ENCODE data around the gene MRPL58.

DNA sequence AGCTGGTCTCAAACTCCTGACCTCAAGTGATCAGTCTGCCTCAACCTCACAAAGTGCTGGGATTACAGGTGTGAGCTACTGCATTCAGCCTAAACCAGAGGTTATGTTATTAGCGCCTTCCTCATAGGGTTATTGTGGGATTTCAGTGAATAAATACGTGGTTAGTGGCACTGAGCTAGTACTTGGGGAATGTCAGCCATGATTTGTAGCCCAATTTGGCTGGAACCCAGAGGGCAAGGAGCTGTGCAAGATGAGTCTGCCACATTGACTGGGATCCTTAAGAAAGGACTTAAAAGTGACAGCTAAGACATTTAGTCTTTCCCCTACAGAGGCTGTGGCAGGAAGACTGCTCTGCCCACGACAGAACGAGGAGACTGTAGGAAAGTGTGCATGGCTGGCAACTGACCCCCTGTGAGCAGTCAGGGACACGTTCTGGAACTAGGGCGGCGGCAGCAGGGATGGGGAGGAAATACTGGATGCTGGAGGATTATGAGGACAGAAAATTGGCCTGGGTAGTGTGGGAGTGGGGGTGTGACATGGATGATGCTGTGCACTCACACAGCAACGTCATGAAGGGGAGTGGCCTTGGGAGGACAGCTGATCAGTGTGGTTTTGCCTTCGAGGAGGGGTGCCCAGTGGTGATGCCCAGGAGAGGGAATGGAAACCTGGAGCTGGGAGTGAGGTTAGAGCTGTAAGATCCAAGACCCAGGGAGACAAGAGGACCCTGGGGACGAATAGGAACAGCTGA, 19.7 kb downstream of the MRPL58 start:
- TF ChIP-seq, protein P1, sequence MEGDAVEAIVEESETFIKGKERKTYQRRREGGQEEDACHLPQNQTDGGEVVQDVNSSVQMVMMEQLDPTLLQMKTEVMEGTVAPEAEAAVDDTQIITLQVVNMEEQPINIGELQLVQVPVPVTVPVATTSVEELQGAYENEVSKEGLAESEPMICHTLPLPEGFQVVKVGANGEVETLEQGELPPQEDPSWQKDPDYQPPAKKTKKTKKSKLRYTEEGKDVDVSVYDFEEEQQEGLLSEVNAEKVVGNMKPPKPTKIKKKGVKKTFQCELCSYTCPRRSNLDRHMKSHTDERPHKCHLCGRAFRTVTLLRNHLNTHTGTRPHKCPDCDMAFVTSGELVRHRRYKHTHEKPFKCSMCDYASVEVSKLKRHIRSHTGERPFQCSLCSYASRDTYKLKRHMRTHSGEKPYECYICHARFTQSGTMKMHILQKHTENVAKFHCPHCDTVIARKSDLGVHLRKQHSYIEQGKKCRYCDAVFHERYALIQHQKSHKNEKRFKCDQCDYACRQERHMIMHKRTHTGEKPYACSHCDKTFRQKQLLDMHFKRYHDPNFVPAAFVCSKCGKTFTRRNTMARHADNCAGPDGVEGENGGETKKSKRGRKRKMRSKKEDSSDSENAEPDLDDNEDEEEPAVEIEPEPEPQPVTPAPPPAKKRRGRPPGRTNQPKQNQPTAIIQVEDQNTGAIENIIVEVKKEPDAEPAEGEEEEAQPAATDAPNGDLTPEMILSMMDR (tag by site-specific recombination; IDR thresholded peaks at IDR 0.05) = no peak
- TF ChIP-seq ZNF324 (tag by site-specific recombination; IDR thresholded peaks at IDR 0.05) = no peak; the same call in 1 of the 2 replicates
- no peak for TF ChIP-seq ZFP37 (tag by site-specific recombination; IDR thresholded peaks at IDR 0.05)
- no peak for TF ChIP-seq ZNF211 (tag by site-specific recombination; IDR thresholded peaks at IDR 0.05; ENCODE audit: low read depth)
